H1 (cell line): ENCODE data around the gene SH3BP5. TPM values are rescaled to one million over a fixed set of nuclear protein-coding genes. Genes with fewer than 3 reads are reported as not detected.

Experiments
- CTCF ChIA-PET: fragments of 300-600 bp; sonication (Branson Sonifier 250); formaldehyde crosslinking; loops from one replicate; lab custom pipeline; 2021; ENCODE audit not compliant: partially characterized antibody; lab: Charles Lee
- POLR2A ChIA-PET: fragments of 300-600 bp; sonication (Branson Sonifier 250); formaldehyde crosslinking; loops from one replicate; lab custom pipeline; 2021; ENCODE audit warnings: inconsistent platforms; ENCODE audit not compliant: partially characterized antibody; lab: Charles Lee
- DNase-seq, 2 experiments: peaks; one replicate each; pipeline versions ENCODE4 v3.0.0 to v3.0.0-alpha.2; 2010 to 2022; ENCODE audit warnings: low spot score in 2 of 2, low read depth in 1 of 2, mixed read lengths in 1 of 2
- FAIRE-seq: peaks from 2 replicates; lab custom pipeline; 2011; peaks lifted over from hg19 to GRCh38; lab: Jason Lieb, UNC
- H2AFZ ChIP-seq: 2 replicates; pipeline ENCODE4 v1.8.1; 2012; ENCODE audit warnings: low read length, inconsistent platforms
- H2AK5ac ChIP-seq: 2 replicates; pipeline ENCODE4 v1.6.1; 2013; ENCODE audit warnings: low read depth, low read length
- H2BK120ac ChIP-seq: replicated peaks from 2 replicates; pipeline ENCODE3; 2013; ENCODE audit warnings: low read depth, low read length, inconsistent platforms
- H2BK12ac ChIP-seq: 2 replicates; pipeline ENCODE4 v1.6.1; 2013; ENCODE audit warnings: low read depth, low read length
- H2BK15ac ChIP-seq: 2 replicates; pipeline ENCODE4 v1.6.1; 2013; ENCODE audit warnings: low read length
- H2BK20ac ChIP-seq: 2 replicates; pipeline ENCODE4 v1.6.1; 2013; ENCODE audit warnings: low read length
- H2BK5ac ChIP-seq: 2 replicates; pipeline ENCODE4 v1.6.1; 2013; ENCODE audit warnings: low read depth, low read length
- H3K14ac ChIP-seq: 2 replicates; pipeline ENCODE4 v1.6.1; 2013; ENCODE audit warnings: inconsistent platforms; ENCODE audit not compliant: insufficient read length
- H3K18ac ChIP-seq: 2 replicates; pipeline ENCODE4 v1.6.1; 2013; ENCODE audit warnings: low read length; ENCODE audit errors: extremely low read depth
- H3K23ac ChIP-seq: 2 replicates; pipeline ENCODE4 v1.6.1; 2013; ENCODE audit warnings: inconsistent platforms; ENCODE audit not compliant: insufficient read length
- H3K23me2 ChIP-seq: 2 replicates; pipeline ENCODE4 v1.6.1; 2013; ENCODE audit warnings: low read depth, low read length
- H3K27ac ChIP-seq: 2 replicates; pipeline ENCODE4 v1.6.1; 2011; ENCODE audit warnings: low read depth, low read length, inconsistent platforms
- H3K27me3 ChIP-seq, 4 experiments: replicated peaks in 1 of 4; 1 replicate in 1 of 4; 2 replicates in 3 of 4; pipeline versions ENCODE4 v1.6.1 to v1.8.1; 2011 to 2013; ENCODE audit warnings: low read length in 3 of 4, mild to moderate bottlenecking in 3 of 4, inconsistent platforms in 2 of 4, mixed read lengths in 2 of 4, moderate library complexity in 1 of 4; ENCODE audit not compliant: control insufficient read depth in 3 of 4, insufficient read depth in 3 of 4; ENCODE audit errors: extremely low read depth in 1 of 4
- H3K36me3 ChIP-seq, 4 experiments: 2 replicates each; pipeline versions ENCODE4 v1.6.1 to v1.8.1; 2011 to 2013; ENCODE audit warnings: mild to moderate bottlenecking in 4 of 4, low read length in 3 of 4, moderate library complexity in 2 of 4, control low read depth in 1 of 4, inconsistent platforms in 1 of 4; ENCODE audit not compliant: insufficient read depth in 4 of 4, control insufficient read depth in 2 of 4
- H3K4ac ChIP-seq: replicated peaks from 2 replicates; pipeline ENCODE3; 2013; ENCODE audit warnings: low read length, low read depth, mixed read lengths, inconsistent platforms; ENCODE audit not compliant: insufficient read length
- H3K4me1 ChIP-seq, 4 experiments: replicated peaks in 1 of 4; 1 replicate in 1 of 4; 2 replicates in 3 of 4; pipeline versions ENCODE4 v1.6.1 to v1.8.1; 2011 to 2013; ENCODE audit warnings: low read length in 3 of 4, inconsistent platforms in 2 of 4, mixed read lengths in 1 of 4; ENCODE audit not compliant: insufficient read depth in 4 of 4, control insufficient read depth in 3 of 4
- H3K4me2 ChIP-seq, 2 experiments: 2 replicates each; pipeline versions ENCODE4 v1.6.1 to v1.8.1; 2011 to 2013; ENCODE audit warnings: low read depth in 2 of 2, low read length in 2 of 2, control low read depth in 1 of 2, inconsistent platforms in 1 of 2, mild to moderate bottlenecking in 1 of 2; ENCODE audit not compliant: insufficient read depth in 1 of 2
- H3K4me3 ChIP-seq, 4 experiments: fragments of 200-600, 300-600 bp in 1 of 4; sonication (generic), shearing (Covaris generic), sonication (Bioruptor Twin) in 1 of 4; 2 replicates each; pipeline versions ENCODE4 v1.5.1 to v1.8.1; 2011 to 2016; ENCODE audit warnings: low read length in 4 of 4, low read depth in 3 of 4, control low read depth in 2 of 4, inconsistent platforms in 2 of 4, mild to moderate bottlenecking in 2 of 4, mixed read lengths in 1 of 4, moderate library complexity in 1 of 4; ENCODE audit not compliant: insufficient read depth in 2 of 4; ENCODE audit errors: extremely low read depth in 1 of 4
- H3K56ac ChIP-seq: replicated peaks from 2 replicates; pipeline ENCODE3; 2013; ENCODE audit warnings: low read depth, mild to moderate bottlenecking, mixed read lengths, low read length, inconsistent platforms; ENCODE audit not compliant: insufficient read length
- H3K79me1 ChIP-seq: 2 replicates; pipeline ENCODE4 v1.6.1; 2013; ENCODE audit warnings: low read depth, low read length, control low read depth
- H3K79me2 ChIP-seq, 2 experiments: 2 replicates each; pipeline versions ENCODE4 v1.6.1 to v1.8.1; 2012 to 2013; ENCODE audit warnings: low read length in 2 of 2, mild to moderate bottlenecking in 2 of 2, inconsistent platforms in 1 of 2; ENCODE audit not compliant: insufficient read depth in 2 of 2, control insufficient read depth in 1 of 2
- H3K9ac ChIP-seq, 4 experiments: replicated peaks in 1 of 4; 1 replicate in 1 of 4; 2 replicates in 3 of 4; pipeline versions ENCODE4 v1.6.1 to v1.8.1; 2011 to 2013; ENCODE audit warnings: low read depth in 3 of 4, low read length in 3 of 4, control low read depth in 2 of 4, mild to moderate bottlenecking in 2 of 4, moderate library complexity in 2 of 4, inconsistent platforms in 1 of 4; ENCODE audit errors: extremely low read depth in 1 of 4
- H3K9me3 ChIP-seq, 2 experiments: 2 replicates each; pipeline versions ENCODE4 v1.6.1 to v1.8.1; 2012 to 2013; ENCODE audit warnings: mild to moderate bottlenecking in 2 of 2, moderate library complexity in 2 of 2, control low read depth in 1 of 2, inconsistent platforms in 1 of 2, low read depth in 1 of 2, low read length in 1 of 2, mixed read lengths in 1 of 2; ENCODE audit not compliant: insufficient read depth in 2 of 2
- H4K20me1 ChIP-seq, 2 experiments: replicated peaks in 1 of 2; 2 replicates each; pipeline versions ENCODE3 to v1.8.1; 2011 to 2013; ENCODE audit warnings: inconsistent platforms in 2 of 2, low read length in 2 of 2, mild to moderate bottlenecking in 1 of 2; ENCODE audit not compliant: insufficient read depth in 2 of 2, control insufficient read depth in 1 of 2
- H4K5ac ChIP-seq: 2 replicates; pipeline ENCODE4 v1.6.1; 2013; ENCODE audit warnings: low read length, low read depth, mixed read lengths, inconsistent platforms; ENCODE audit not compliant: insufficient read length
- H4K8ac ChIP-seq: 2 replicates; pipeline ENCODE4 v1.8.0; 2013; ENCODE audit warnings: mild to moderate bottlenecking, moderate library complexity, low read length, inconsistent platforms; ENCODE audit not compliant: insufficient read depth; ENCODE audit errors: extremely low read depth
- H4K91ac ChIP-seq: replicated peaks from 2 replicates; pipeline ENCODE3; 2013; ENCODE audit warnings: low read length, mixed read lengths, inconsistent platforms; ENCODE audit not compliant: insufficient read length
- CREB1 ChIP-seq: IDR thresholded peaks from 2 replicates; pipeline ENCODE4 v1.6.1; 2012; ENCODE audit warnings: inconsistent platforms
- NRF1 ChIP-seq: IDR thresholded peaks from 2 replicates; pipeline ENCODE4 v1.6.1; 2011; ENCODE audit warnings: mild to moderate bottlenecking, low read depth, low read length, improper control_type of control experiment
- SIRT6 ChIP-seq: IDR thresholded peaks from one replicate; pipeline ENCODE4 v1.7.1; 2012; ENCODE audit warnings: low read length, inconsistent platforms
- WGBS, 2 experiments: shearing (Covaris generic) in 1 of 2; methylation state at CpG; one replicate each; pipeline versions ENCODE4 v1.1.6 to v1.1.7; 2013 to 2015; ENCODE audit warnings: low lambda C conversion rate in 2 of 2, mixed read lengths in 2 of 2, inconsistent platforms in 1 of 2, low coverage in 1 of 2, missing lambda C conversion rate in 1 of 2; ENCODE audit not compliant: insufficient replicate concordance in 2 of 2, insufficient coverage in 1 of 2, insufficient read length in 1 of 2; ENCODE audit errors: extremely low coverage in 1 of 2, missing lambda C conversion rate in 1 of 2; 5-methylcytosine and 5-hydroxymethylcytosine counted together
- polyA plus RNA-seq, 7 experiments: library from polyadenylated mRNA; depleted of rRNA in 3 of 7; stranded (reverse) in 5 of 7; unstranded in 2 of 7; fragments of >200 nt in 5 of 7; fragments of 200-250 nt in 2 of 7; gene quantifications; 1 replicate in 5 of 7; 2 replicates in 1 of 7; 4 replicates in 1 of 7; pipeline versions ENCODE4 v1.2.1 to v1.2.3, GENCODE V29; 2011 to 2013; ENCODE audit warnings: missing spikeins in 2 of 7, mixed read lengths in 2 of 7
- total RNA-seq: library from RNA; stranded (reverse); fragmentation: NEBNext Ultra II Directional; extraction: Animal tissue kit (Norgen Biotek cat#: 25700); gene quantifications from 2 replicates; pipeline ENCODE4 v1.2.1, GENCODE V29; 2021

Gene SH3BP5
- total and polyA plus RNA-seq, 2 of the 8 experiments (the other 6 are each of a cell fraction or from before 2014, with no cell fraction given) = 7.1 to 9.7 TPM

DNA sequence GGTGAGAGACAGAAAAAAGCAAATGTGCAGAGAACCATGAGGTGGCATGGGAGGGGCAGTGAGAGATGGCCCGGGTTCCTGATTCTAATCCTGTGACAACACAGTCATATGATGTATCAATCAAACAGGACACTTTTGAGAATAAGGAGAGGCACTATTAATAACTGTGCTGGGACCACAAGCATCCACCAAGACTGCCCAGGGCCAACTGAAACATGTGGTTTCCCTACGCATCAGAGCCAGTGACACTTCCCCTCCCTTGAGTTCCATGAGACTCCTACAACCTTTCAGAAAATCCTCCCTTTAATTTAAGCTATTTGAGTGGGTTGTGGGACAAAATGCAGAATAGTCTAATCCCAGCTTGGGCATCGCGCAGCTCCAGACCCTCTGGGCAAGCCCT is 17.4 kb downstream of the SH3BP5 start:
- Histone ChIP-seq H2BK12ac (no peak overlapping the region), H4K8ac (no peak overlapping the region), H2BK120ac (no peak overlapping the region), H3K4me2 (no peak overlapping the region), H4K5ac (no peak overlapping the region), H3K23ac (no peak overlapping the region), H2AK5ac (no peak overlapping the region), H4K20me1 (no peaks in the 10 kb centered on the region), H3K9me3 (no peaks in the 10 kb centered on the region), H2AFZ (no peak overlapping the region), H3K4me3 (no peak overlapping the region), H3K79me1 (no peaks in the 10 kb centered on the region), H3K79me2 (peaks cover 0 to 1% of the 10 kb centered on the region in 2 experiments; a peak in 1 of 4 replicates), H2BK15ac (no peak overlapping the region), H3K56ac (no peak overlapping the region), H3K27ac (no peak overlapping the region), H3K18ac (no peak overlapping the region), H3K23me2 (no peaks in the 10 kb centered on the region), H3K27me3 (no peaks in the 10 kb centered on the region), H2BK20ac (no peak overlapping the region), H3K4ac (no peak overlapping the region), H3K14ac (no peak overlapping the region), H3K4me1 (peaks cover 2 to 10% (median 6%) of the 10 kb centered on the region in 4 experiments; a peak in 4 of 7 replicates), H4K91ac (no peak overlapping the region), H2BK5ac (no peak overlapping the region), H3K9ac (no peak overlapping the region), H3K36me3 (no peaks in the 10 kb centered on the region)
- POLR2A ChIA-PET = no interaction called here
- DNase-seq (no peak), FAIRE-seq (no peak)
- CTCF ChIA-PET = interaction anchor here (1.5 kb wide), 1 partner anchor 35 kb away, joined by 4 read pairs; no protein-coding TSS in a partner anchor
- 94% methylated on average over 4 of the region's 4 CpGs; no CpG with 5 or more reads in 1 of the 2 experiments for WGBS, 2 experiments
- TF ChIP-seq SIRT6 = no peak
- no peak for TF ChIP-seq CREB1
- TF ChIP-seq NRF1 = no peak
